GM23338 (cell line): Measurements from ENCODE around the gene PGS1. TPM values are rescaled to one million over a fixed set of nuclear protein-coding genes. Genes with fewer than 3 reads are reported as not detected.

Experiments
- CTCF ChIP-seq, 2 experiments: fragments of 200-600 bp in 1 of 2; sonication (generic) in 1 of 2; conservative IDR thresholded peaks; 2 replicates each; pipeline versions ENCODE4 v1.5.1 to v1.6.1; 2016 to 2017; ENCODE audit warnings: antibody characterized with exemption in 2 of 2, low read depth in 2 of 2, mild to moderate bottlenecking in 2 of 2, moderate library complexity in 1 of 2
- ETS1 ChIP-seq: IDR thresholded peaks from 2 replicates; pipeline ENCODE4 v1.6.1; 2016; ENCODE audit warnings: antibody characterized with exemption
- EZH2 ChIP-seq: fragments of 200-600 bp; sonication (generic); IDR thresholded peaks from one replicate; pipeline ENCODE4 v1.8.0; 2017; ENCODE audit warnings: antibody characterized with exemption, mild to moderate bottlenecking, low read depth; ENCODE audit not compliant: unreplicated experiment
- EZH2phosphoT487 ChIP-seq: fragments of 200-600 bp; sonication (generic); IDR thresholded peaks from one replicate; pipeline ENCODE4 v1.8.1; 2018; ENCODE audit warnings: antibody characterized with exemption; ENCODE audit not compliant: unreplicated experiment
- JUNB ChIP-seq: IDR thresholded peaks from one replicate; pipeline ENCODE4 v1.6.1; 2016; ENCODE audit warnings: antibody characterized with exemption; ENCODE audit not compliant: unreplicated experiment
- NANOG ChIP-seq: IDR thresholded peaks from 2 replicates; pipeline ENCODE4 v1.6.1; 2016; ENCODE audit warnings: antibody characterized with exemption, borderline replicate concordance
- POLR2AphosphoS5 ChIP-seq: IDR thresholded peaks from 2 replicates; pipeline ENCODE4 v1.6.1; 2016; ENCODE audit warnings: antibody characterized with exemption, low read depth
- STAT1 ChIP-seq: IDR thresholded peaks from one replicate; pipeline ENCODE4 v1.6.1; 2016; ENCODE audit warnings: antibody characterized with exemption; ENCODE audit not compliant: unreplicated experiment
- ZNF462 ChIP-seq: fragments of 250-450 bp; sonication (Bioruptor Pico); IDR thresholded peaks from 2 replicates; pipeline ENCODE4 v1.5.0; 2020; ENCODE audit warnings: mild to moderate bottlenecking, moderate library complexity
- polyA plus RNA-seq: library from polyadenylated mRNA; unstranded; fragments of >200 nt; fragmentation: Nextera tagmentation; extraction: Ambion mirVana; gene quantifications from 2 replicates; pipeline ENCODE4 v1.2.1, GENCODE V29; 2016
- total RNA-seq: library from RNA; depleted of rRNA; stranded (reverse); fragments of >200 nt; shearing (Covaris generic); gene quantifications from 2 replicates; pipeline ENCODE4 v1.2.3, GENCODE V29; 2014

Gene PGS1
- total and polyA plus RNA-seq, 2 experiments from 2014 or later: 43.9 to 67.1 TPM

- TF ChIP-seq ZNF462 (CRISPR knock-in tag) (no peak), POLR2AphosphoS5 (no peak), NANOG (no peak), EZH2phosphoT487 (no peak), CTCF (conservative IDR thresholded peaks at IDR 0.05; ENCODE audit: low read depth in 2 of 2) (no peak), STAT1 (no peak), EZH2 (no peak), ETS1 (no peak), JUNB (no peak)
These were observed 11.3 kb upstream of the PGS1 start (continued) for GRCh38 chr17:78367193-78367592.
